Breast epithelium (tissue), 3 donors: ENCODE data around the gene CORO2B.

Experiments
- POLR2A ChIP-seq: fragments of 450-650 bp; IDR thresholded peaks from one replicate; pipeline ENCODE4 v1.6.1; 2016; ENCODE audit warnings: antibody characterized with exemption, mild to moderate bottlenecking, moderate library complexity
- POLR2AphosphoS5 ChIP-seq, 3 donors: sonication (generic); formaldehyde crosslinking; IDR thresholded peaks; one replicate each; pipeline ENCODE4 v1.6.1; 2017; ENCODE audit warnings: antibody characterized with exemption in 3 of 3
- TF ChIP-seq, protein P1 (sequence below), 3 donors: fragments of 450-650 bp; IDR thresholded peaks; one replicate each; pipeline ENCODE4 v1.5.1; 2016 to 2017; ENCODE audit warnings: antibody characterized with exemption in 3 of 3, mild to moderate bottlenecking in 3 of 3, moderate library complexity in 3 of 3

DNA sequence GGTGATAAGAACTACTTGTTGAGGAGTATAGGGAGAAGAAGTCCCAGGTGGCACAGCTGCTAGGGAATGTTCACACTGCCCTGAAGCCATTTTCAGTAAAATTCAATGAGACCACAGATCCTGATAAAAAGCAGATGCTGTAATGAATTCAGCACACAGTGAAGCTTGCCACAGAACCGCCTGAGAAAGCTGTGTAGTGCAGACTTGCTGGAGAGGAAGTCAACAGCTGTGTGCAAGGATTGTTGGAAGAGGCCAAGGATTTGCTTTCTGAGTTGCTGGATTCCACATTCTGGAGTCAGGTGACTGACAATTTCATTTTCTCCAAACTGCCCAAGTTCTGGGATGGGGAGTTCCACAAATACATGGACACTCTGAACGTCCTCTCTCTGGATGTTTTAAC is 171.0 kb downstream of the CORO2B start:
- TF ChIP-seq, protein P1, sequence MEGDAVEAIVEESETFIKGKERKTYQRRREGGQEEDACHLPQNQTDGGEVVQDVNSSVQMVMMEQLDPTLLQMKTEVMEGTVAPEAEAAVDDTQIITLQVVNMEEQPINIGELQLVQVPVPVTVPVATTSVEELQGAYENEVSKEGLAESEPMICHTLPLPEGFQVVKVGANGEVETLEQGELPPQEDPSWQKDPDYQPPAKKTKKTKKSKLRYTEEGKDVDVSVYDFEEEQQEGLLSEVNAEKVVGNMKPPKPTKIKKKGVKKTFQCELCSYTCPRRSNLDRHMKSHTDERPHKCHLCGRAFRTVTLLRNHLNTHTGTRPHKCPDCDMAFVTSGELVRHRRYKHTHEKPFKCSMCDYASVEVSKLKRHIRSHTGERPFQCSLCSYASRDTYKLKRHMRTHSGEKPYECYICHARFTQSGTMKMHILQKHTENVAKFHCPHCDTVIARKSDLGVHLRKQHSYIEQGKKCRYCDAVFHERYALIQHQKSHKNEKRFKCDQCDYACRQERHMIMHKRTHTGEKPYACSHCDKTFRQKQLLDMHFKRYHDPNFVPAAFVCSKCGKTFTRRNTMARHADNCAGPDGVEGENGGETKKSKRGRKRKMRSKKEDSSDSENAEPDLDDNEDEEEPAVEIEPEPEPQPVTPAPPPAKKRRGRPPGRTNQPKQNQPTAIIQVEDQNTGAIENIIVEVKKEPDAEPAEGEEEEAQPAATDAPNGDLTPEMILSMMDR (IDR thresholded peaks at IDR 0.05), result no peak
- no peak for TF ChIP-seq POLR2A
- no peak for TF ChIP-seq POLR2AphosphoS5 (IDR thresholded peaks at IDR 0.05)
